SK-N-MC (cell line): ENCODE measurements around the gene DPYD.

Experiments used
- DNase-seq: peaks from one replicate; pipeline ENCODE4 v3.0.0-alpha.2; 2011; ENCODE audit warnings: low read depth, low spot score
- H3K27ac ChIP-seq: fragments of 200-600 bp; sonication (generic); 2 replicates; pipeline ENCODE4 v1.5.1; 2016; ENCODE audit warnings: mixed run types
- H3K36me3 ChIP-seq: fragments of 200-600 bp; sonication (generic); 2 replicates; pipeline ENCODE4 v1.6.1; 2017; ENCODE audit warnings: antibody characterized with exemption, low read length, mixed read lengths; ENCODE audit not compliant: insufficient read depth
- H3K4me3 ChIP-seq: fragments of 200-600 bp; sonication (generic); 2 replicates; pipeline ENCODE4 v1.5.1; 2016
- H3K9ac ChIP-seq: fragments of 200-600 bp; sonication (generic); 2 replicates; pipeline ENCODE4 v1.8.0; 2017; ENCODE audit warnings: mixed run types, mixed read lengths; ENCODE audit not compliant: insufficient read length
- H3K9me3 ChIP-seq: fragments of 200-600 bp; sonication (generic); 2 replicates; pipeline ENCODE4 v1.6.1; 2017; ENCODE audit warnings: low read depth, mild to moderate bottlenecking, antibody characterized with exemption, low read length, moderate library complexity, mixed read lengths
- EZH2 ChIP-seq: fragments of 200-600 bp; sonication (generic); IDR thresholded peaks from one replicate; pipeline ENCODE4 v1.6.1; 2017; ENCODE audit warnings: antibody characterized with exemption
- FOXP2 ChIP-seq: optimal IDR thresholded peaks from 2 replicates; pipeline ENCODE3; 2011; ENCODE audit warnings: mild to moderate bottlenecking, moderate library complexity; ENCODE audit not compliant: insufficient read depth; ENCODE audit errors: extremely low read length, control extremely low read depth
- POLR2AphosphoS5 ChIP-seq: IDR thresholded peaks from 2 replicates; pipeline ENCODE4 v1.6.1; 2012; ENCODE audit warnings: mild to moderate bottlenecking, low read depth, low read length, borderline replicate concordance

The DPYD gene

DNA sequence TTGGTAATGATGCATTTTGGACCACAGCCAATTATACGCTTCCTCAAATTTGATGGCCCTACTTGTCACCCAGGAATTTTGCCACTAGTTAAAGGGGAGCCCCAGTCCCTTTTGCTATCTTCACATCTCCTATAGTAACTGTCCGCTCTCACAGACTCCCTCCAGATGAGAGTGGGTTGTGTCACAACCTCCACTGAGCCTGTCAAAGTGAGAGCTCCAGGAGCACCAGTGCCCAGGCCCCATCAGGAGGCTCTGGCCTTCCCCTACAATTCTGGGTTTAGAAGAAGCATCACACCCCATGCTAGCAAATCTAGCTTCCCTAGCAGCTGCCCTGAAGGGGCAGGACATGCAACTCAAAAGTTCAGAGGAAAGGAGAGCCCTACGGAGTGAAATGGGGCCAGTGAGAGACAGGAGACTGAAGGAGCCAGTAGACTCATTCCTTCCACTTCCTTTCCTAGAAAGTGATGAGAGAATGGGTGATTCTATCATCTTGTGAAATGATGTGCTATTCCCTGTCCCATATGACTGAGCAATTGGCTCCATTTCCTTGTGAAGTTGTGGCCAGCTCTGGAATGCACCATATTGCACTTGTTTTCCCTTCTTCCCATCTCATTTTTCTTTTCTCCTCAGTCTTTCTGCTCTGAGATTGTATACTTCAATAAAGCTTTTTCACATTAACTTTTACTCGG lies 541.3 kb downstream of the DPYD start:
- Histone ChIP-seq H3K36me3 (no peaks in the 10 kb centered on the region), H3K27ac (no peak overlapping the region), H3K9ac (no peak overlapping the region), H3K4me3 (no peak overlapping the region), H3K9me3 (no peaks in the 10 kb centered on the region)
- no peak for TF ChIP-seq EZH2
- no peak for TF ChIP-seq FOXP2
- no peak for TF ChIP-seq POLR2AphosphoS5
- DNase-seq = no peak

DNA sequence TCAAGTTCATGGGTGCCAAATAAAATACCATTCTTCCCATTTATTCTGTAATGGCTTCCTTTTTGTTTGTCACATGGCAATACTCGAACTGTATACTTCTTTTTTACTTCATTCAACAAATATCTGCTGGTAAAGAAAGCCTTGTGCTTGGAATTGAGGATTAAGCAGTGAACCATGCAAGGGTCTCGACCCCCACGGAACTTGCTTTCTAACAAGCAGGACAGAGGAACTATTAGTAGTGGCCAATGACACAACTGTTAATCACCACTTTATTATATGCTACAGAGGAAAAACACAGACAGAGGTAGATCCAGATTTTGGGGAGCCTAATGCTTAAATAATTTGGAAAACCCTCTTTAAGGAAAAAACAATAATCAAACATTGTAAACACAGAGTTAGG lies 542.2 kb downstream of the DPYD start:
- TF ChIP-seq EZH2 (no peak), POLR2AphosphoS5 (no peak), FOXP2 (no peak)
- DNase-seq = no peak

DNA sequence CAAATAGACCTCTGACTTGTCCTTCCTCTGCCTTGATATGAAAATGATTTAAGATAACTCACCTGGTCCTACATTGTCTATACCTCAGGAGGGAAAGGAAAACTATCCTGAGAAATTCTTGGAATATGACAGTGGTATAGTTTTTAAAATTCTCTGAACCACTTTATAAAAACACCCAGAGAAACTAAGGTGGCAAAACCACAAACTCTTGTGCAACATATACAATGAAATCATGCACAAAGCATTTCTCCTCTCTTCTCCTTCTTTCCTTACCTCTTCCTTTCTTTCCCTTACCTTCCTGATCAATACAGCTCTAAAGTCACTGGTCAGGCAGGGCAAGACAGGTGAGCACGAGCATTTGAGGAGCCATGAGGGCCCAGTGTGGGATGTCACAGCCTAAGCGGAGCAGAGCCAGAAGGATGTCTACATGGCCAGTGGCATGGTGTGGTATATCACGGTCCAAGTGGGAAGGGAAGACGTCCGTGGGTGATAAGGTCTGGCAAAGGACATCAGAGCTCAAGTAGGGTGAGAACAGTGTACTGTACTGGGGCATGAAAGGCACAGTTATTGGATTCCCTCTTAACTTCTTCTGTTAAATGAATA lies 543.3 kb downstream of the DPYD start:
- H3K4me3 ChIP-seq = no peak overlapping the region
- TF ChIP-seq FOXP2 (no peak), EZH2 (no peak), POLR2AphosphoS5 (no peak)
- DNase-seq = no peak
- no peaks in the 10 kb centered on the region for H3K36me3 ChIP-seq
- H3K9me3 ChIP-seq = no peaks in the 10 kb centered on the region
- H3K27ac ChIP-seq = no peak overlapping the region
- no peak overlapping the region for H3K9ac ChIP-seq

More for the DNA sequence above, 542.2 kb downstream of the DPYD start:
- Histone ChIP-seq H3K9me3 (no peaks in the 10 kb centered on the region), H3K4me3 (no peak overlapping the region), H3K36me3 (no peaks in the 10 kb centered on the region), H3K9ac (no peak overlapping the region), H3K27ac (no peak overlapping the region)

DNA sequence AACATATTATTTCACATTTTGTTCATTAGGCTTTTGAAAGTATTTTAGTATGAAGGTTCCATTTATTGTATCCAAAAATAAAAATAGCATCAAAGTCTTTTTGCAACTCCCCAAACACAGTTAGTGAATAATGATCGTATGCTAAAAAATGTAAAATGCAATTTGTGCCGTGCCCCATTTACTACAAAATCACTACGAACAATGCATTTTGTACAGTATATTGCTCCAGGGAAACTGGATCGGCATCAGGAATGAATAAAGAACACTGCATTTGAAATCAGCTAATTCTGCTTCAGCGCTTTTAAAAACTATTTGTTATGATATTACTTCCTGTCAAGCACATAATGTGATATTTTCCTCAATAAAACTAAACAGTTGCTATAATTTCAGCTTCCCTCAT lies 547.8 kb downstream of the DPYD start:
- Histone ChIP-seq H3K27ac (peak overlapping the region; percentile 65), H3K4me3 (peak overlapping the region; percentile 72), H3K36me3 (no peaks in the 10 kb centered on the region), H3K9ac (no peak overlapping the region), H3K9me3 (no peaks in the 10 kb centered on the region)
- no peak for TF ChIP-seq POLR2AphosphoS5
- TF ChIP-seq FOXP2 = no peak
- no peak for TF ChIP-seq EZH2
- DNase-seq = no peak

DNA sequence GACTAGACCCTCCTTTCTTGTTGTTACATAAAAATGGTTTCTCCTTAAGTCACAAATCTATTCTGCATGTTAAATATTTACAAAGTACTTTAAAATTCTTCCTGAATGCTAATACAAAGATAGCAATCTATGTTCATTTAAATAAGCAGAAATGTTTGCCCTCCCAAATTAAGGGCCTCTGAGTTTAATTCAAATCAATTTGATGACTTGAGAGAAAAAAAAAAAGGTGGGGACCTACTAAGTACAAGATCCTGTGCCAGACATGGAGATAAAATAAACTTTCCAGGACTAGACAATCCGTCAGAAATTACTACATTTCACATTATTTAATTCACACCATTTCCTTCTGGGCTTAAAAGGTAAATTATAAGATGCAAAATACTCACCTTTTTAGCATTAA lies 548.3 kb downstream of the DPYD start:
- Histone ChIP-seq H3K4me3 (peak overlapping the region; percentile 72; the same call in 1 of the 2 replicates), H3K27ac (peak overlapping the region; percentile 65; the same call in 1 of the 2 replicates), H3K9ac (no peak overlapping the region), H3K9me3 (no peaks in the 10 kb centered on the region), H3K36me3 (no peaks in the 10 kb centered on the region)
- DNase-seq = no peak
- TF ChIP-seq FOXP2 = no peak
- no peak for TF ChIP-seq EZH2
- TF ChIP-seq POLR2AphosphoS5 = no peak

DNA sequence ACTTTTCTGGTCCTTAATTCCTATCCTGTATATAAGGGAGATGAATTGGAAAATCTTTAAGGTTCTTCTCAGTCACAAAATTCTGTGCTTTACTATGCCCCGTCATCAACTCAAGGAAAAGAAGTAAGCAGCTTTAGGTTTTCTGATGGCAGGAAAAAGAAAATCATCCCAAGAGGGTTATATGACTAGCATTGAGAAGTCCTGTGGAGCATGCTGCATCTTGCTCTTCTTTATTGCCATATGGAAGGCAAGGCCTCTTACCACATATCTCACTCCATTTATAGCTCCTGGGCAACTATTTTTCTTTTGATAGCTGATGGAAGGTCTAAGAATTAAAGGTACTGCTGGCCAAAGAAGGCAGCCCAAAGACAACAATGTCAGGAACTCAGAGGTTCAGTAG lies 552.5 kb downstream of the DPYD start:
- Histone ChIP-seq H3K9ac (no peak overlapping the region), H3K27ac (no peak overlapping the region), H3K4me3 (no peak overlapping the region), H3K9me3 (no peaks in the 10 kb centered on the region), H3K36me3 (no peaks in the 10 kb centered on the region)
- no peak for DNase-seq
- TF ChIP-seq POLR2AphosphoS5 = no peak
- TF ChIP-seq FOXP2 = no peak
- TF ChIP-seq EZH2 = no peak

DNA sequence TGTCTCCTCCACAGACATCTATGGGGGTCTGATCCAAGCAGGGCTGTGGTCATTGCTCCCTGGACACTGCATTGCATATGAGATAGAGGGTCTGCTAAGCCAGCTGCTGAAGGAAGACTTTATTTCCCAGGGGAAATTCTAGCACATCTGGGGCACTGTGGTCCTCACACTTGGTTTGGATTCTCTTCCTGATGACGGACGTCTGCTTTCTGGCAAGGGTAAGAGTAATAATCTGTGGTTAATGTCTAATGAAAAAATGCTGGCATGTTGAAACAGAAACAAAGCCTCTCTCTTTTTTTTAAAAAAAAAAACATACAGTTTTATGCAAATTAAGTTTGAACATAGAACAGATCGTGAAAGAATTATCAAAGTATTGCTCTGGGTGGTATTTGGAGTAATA lies 553.9 kb downstream of the DPYD start:
- no peaks in the 10 kb centered on the region for H3K9me3 ChIP-seq
- H3K9ac ChIP-seq = no peak overlapping the region
- DNase-seq = no peak
- peak overlapping the region; percentile 38; the same call in 1 of the 2 replicates for H3K4me3 ChIP-seq
- no peaks in the 10 kb centered on the region for H3K36me3 ChIP-seq
- no peak for TF ChIP-seq FOXP2
- TF ChIP-seq POLR2AphosphoS5 = no peak
- TF ChIP-seq EZH2 = no peak
- H3K27ac ChIP-seq = peak overlapping the region; percentile 62; the same call in 1 of the 2 replicates

DNA sequence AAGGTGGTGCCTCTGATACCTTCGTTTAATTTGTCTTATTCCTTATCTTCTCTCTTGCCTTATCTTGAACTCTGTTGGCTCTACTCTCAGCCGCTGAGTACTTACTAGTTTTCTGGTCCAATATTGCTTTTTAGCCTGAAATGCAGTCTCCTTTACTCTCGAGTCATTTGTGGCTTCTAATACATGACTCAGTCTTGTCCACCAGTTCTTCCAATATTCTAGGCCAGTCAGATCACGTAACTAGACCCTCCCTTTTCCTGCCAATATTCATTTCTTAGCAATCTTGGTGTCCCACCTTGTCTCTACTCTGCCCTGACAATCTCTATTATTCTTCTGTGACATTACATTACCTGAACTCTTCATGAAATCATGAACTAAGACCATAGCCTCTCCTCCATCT lies 555.8 kb downstream of the DPYD start:
- Histone ChIP-seq H3K27ac (no peak overlapping the region), H3K9ac (no peak overlapping the region), H3K36me3 (no peaks in the 10 kb centered on the region), H3K9me3 (no peaks in the 10 kb centered on the region), H3K4me3 (no peak overlapping the region)
- DNase-seq = no peak
- TF ChIP-seq FOXP2 (no peak), EZH2 (no peak), POLR2AphosphoS5 (no peak)
